GM21619 (cell line): ENCODE results near the gene CNOT8.
A peak's percentile ranks its signal among the peaks of the same experiment; 100 is the strongest.
"Not testable (repeated sequence)": the region's sequence is repeated elsewhere in the genome, so short reads cannot be mapped to it uniquely, and the experiment has no call there.

Source experiments
- ATAC-seq: cut with Tn5 transposase; IDR thresholded peaks from one replicate; pipeline ENCODE4 v1.9.1; 2021; ENCODE audit not compliant: unreplicated experiment

The CNOT8 gene

DNA sequence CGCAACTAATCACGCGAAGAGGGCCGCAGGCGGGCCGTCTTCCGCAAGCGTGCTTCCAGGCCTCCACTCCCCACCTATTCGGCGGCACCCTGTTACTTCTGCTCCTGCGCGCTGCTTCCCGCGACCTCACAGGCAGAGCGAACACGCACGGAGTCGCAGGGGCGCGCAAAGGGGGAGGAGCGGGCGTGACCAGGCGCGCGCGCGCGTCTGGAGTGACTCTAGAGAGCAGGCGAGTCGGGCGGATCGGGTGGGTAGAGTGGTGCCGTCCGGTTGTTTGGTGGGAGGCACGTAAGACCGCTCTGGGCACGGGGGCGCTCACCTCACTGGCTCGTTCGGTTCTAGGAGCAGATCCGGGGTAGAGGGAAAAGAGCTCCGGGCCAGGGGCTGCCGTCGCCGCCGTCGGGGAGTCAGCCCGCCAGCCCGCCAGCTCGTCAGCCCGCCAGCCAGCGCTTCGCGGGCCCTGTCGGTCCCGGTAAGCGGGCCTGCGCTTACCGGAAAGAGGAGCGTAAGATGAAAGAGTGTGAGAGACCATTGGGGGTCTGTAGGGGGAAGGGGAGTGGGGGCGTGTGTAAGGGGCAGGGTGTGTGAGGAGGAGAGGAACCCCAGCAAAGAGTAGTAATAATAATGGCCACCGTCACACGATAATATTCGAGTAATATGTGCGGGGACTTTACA, at the start of gene CNOT8:
TSS of gene CNOT8 (plus strand) at position 331 of the 675 bp plus-strand sequence. CDS start 4,652 bp downstream, outside the sequence.
- peak; percentile 68 for ATAC-seq

DNA sequence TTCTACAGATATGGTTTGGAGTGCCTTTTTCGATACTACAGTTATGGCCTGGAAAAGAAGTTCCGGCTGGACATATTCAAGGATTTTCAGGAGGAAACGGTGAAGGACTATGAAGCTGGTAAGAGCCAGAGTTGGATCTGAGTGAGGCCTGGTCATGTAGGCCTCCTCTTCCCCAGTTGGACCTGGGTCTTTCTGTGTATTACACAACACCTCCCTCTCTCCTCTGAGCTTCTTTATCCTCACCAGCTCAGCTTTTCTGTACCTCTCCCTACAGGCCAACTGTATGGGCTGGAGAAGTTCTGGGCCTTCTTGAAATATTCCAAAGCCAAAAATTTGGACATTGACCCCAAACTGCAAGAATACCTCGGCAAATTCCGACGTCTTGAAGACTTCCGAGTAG, 47.2 kb upstream of the CNOT8 start:
- ATAC-seq, result no peak

DNA sequence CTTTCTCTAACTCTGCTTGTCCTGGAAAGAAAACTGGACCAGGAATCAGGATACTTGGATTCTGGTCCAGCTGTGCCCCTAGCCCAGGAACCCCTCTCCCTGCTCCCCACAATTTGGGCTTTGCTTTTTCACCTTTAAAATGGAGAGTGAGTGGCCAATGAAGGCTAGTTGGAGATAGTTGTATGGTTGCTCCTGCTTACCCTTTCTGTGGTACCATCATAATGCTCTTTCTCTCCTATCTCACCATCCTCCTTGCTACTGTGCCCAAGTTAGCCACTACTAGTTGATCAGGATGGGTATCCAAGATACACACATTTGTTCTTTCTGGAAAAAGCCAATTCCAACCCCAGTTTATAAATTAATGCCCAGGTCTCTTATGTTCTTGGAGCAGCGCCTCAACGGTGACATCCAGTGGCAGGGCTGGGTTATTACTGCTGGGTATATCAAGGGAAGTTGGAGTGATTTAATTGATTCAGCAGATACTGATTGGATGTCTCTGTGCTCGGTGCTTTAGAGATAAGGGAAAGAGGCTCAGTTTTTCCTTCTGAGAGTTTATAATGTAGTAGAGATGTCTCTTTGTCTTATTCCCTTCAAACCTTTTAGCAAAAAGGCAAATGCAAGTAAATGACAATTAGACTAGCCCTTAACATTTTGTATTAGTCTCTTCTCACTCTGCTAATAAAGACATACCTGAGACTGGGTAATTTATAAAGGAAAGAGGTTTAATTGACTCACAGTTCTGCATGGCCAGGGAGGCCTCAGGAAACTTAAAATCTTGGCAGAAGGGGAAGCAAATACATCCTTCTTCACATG, 46.6 kb upstream of the CNOT8 start:
- ATAC-seq, result peak; percentile 66

DNA sequence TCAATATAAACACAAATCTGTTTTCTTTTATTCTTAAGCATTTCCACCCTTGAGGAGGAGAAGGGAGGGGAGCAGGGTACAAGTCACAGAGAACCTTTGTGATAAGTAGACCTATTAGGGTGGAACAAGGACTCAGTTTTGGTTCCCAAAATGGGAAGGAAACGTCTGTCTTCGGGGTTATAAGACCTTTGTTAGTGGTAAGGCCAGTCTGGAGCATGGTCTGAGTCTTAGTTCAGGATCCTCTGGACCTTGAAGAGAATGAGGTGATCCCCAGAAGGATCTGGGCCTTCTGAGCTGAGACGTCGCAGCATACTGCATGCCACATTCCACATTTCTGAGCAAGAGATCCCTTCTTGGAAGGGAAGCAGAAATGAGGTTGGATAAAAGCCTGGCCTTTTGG, 45.3 kb upstream of the CNOT8 start:
- no peak for ATAC-seq

DNA sequence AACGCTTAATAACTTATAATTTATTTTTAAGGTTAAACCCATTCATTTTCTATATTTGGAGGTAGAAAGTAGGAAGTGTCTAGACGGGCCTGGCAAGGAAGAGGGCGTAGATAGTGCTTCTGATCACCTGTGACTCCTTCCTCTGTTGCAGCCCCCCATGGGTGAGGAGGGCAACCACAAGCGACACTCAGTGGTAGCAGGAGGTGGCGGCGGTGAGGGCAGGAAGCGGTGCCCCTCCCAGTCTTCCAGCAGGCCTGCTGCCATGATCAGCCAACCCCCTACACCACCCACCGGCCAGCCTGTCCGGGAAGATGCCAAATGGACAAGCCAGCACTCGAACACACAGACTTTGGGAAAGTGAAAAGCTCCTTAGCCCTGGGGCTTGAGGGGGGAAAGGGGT, 44.7 kb upstream of the CNOT8 start:
- ATAC-seq, result no peak

DNA sequence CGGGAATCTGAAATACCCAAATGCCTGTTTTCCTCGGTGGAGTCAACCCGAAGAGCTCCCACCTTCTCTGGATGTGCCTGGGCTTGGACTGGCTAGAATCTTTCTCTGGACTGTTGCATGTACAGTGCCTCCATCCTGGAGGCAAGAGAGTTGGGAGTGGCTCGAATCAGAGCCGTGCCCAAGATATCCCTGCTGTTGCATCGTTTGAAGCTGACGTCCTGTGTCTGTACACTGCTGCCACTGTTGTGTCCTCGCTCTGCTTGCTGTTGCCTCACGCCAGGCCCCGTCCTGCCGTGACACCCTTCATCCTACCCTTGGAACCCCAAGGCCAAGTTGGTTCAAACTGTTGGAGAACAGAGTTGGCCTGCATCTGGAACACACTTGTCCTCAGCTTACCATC, 43.4 kb upstream of the CNOT8 start:
- no peak for ATAC-seq

DNA sequence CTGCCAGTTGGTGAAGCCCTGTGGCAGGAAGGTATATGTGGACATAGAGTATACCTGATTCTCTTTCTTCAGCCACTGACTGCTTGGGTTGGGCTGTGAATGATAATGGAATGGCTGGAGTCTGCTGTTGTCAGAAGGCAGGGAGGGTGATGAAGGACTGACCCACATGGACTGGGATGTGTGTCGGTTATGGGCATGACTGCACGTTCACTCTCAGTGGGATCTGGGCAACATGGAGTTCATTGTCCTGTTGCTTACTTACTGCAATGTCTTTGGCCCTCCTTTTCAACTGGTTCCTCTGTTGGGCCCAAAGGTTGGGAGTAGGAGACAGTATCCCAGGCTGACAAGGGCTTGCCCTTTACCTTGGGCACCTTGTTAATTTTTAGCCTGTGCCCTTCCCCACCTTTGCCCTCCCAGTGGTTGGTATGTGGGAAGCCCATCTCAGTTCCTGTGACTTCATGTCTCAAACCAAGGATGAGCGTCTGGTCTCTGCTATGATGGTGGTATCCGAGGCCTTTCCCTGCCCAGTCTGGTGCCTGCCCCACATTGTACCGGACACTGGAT, 42.7 kb upstream of the CNOT8 start:
- no peak for ATAC-seq

DNA sequence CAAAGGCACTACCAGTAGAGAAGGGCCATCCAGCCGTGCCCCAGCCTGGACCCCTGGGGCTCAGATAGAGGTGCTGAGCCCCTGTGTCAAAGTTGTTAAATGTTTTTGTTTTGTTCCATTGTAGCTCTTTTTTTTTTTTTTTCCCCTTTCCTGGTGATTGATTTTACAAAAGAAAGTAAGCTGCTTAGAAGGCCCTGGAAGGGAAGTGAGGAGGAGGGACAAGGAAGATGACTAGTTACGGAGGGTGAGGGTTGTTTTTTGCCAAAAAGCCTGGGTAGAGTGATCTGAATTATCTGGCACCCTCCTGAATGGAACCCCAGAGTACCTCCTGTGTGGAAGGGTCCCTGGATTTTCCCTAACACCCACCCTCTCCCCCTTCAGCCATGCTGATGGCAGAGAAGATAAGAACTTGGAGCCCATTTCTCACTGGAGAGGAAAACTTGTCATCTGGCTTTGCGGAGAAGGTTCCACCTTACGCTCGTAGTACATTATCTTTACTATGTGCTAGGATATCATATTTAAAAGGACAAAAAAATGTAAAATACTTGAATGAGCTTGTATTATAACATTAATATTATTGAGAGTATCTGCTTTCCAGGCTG, 41.4 kb upstream of the CNOT8 start:
- ATAC-seq, result no peak

DNA sequence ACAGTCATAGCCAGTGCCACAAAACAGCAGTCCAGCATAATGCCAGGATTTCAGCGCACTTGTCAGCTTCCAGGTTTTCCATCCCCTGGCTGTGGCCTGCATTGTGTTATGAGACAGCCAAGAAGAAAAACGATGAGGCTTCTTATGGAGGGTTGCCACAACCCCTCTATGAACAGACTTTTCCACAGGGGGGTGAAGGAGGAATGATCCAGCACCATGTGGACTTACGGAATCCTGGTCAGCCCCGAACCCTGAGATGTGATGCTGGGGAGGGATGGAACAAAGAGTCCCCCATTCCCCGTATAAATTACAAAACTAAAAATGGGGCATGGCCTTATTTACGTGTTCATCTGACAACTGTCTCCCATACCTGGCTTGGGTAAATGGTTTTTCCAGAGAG, 40.6 kb upstream of the CNOT8 start:
- no peak for ATAC-seq

DNA sequence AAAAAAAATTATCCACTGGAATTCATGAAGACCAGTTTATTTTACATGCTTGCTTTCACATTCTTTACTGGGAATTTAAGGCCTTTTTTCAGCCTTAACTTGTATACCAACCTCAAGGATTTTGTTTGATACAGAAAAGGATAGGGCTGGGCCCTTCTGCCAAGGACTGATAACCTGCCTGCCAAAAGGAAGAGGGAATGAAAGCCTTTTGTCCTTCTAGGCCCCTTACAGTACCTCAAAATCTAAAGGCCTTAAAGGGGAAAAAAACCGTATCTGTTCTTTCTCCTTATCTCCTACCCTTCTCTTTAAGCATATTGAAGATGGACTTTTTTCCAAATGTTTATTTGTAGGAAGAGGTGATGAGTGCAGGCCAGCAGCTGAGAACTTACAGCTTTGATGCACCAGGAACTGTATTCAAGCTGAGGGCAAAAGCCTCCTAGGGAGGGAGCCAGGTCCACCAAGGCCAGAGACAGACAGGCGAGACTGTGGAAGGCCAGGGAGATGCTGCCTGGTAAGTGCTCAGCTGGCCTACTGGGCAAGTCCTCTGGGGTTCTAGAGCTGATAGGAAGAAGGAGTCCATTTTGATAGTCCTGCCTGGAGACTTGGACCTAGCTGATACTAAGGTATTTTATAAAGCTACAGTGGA, 39.8 kb upstream of the CNOT8 start:
- ATAC-seq, result no peak

DNA sequence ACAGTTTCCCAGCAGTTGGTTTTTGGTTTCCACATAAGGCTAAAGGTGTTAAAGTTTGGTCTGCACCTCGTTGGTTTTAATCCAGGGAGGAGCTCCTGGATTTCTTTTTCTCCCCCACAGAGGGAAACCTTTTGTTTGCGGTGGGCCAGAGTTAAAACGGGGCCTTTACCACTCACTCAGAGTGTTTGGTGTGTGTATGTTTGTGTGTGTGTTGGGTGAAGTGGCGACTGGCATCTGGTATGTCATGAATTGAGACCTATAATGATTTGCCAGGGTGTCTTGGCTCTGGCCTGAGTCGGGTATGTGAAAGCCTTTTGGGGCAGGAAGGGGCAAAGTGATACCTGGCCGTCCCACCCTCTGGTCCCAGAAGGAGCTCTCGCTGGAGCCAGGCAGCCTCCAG, 38.9 kb upstream of the CNOT8 start:
- no peak for ATAC-seq

DNA sequence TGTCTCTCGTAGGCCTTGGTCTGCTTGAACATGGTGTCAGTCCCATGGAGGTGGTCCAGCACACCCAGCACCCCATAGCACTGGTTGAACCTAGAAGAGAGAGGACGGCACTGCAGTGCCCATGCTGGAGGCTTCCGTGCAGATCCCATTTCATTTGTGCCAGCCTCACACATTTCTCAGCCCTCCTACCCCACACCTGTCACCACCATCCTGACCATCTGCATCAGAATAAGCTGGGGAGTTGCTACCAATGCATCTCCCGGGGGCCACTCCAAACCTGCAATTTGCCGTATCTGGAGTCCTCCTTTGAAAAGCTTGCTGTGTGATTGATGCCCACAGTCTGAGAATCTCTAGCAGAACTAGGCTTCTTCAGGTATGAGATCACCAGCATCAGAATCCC, 38.0 kb upstream of the CNOT8 start:
- ATAC-seq, result no peak

DNA sequence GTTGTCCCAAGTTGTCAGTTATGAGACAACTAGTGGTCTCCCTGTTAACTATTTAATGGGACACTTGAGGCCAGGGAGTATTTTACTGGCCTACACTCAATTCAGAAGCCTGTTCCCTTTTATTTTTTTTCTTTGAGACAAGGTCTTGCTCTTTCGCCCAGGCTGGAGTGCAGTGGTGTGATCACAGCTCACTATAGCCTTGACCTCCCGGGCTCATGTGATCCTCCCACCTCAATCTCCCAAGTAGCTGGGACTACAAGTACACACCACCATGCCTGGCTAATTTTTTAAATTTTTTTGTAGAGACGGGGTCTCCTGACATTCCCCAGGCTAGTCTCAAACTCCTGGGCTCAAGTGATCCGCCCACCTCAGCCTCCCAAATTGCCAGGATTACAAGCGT, 35.5 kb upstream of the CNOT8 start:
- not testable (repeated sequence) for ATAC-seq

DNA sequence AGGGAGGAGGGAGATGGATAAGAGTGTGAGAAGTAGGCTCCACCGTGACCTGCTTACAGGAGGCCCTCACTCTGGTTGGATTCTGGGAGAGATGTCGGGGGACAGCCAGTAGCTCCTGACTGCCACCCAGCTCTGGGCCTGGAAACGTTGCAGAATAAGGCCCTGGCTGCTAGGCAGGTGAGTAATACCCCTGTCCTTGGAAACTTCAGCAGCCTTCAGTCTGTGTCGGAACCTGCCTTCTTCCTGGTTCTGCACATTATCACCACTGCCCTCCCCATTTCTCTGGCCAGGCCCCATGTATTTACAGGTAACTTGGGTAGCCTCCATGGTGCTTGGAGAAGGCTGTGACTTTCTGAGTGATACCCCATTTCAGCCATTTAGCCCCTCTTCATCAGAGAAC, 34.8 kb upstream of the CNOT8 start:
- ATAC-seq, result no peak

DNA sequence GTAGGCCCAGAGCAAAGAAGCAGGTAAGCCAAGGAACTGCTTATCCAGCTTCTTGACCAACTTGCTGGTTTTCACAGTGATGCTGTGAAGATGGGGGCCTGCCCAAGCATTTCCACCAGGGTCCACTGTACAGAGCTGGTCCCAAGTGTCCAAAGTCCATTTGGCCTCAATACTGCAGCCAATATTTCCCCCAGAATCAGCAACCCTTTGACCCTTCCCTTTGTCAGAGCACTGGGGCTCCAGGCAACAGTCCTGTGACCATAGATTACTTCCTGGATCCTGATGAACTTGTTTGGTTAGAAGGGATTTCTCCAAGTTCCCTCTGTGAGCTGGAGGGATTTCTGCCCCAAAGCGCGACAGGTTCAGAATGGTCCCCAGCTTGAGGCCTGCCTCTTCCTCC, 34.4 kb upstream of the CNOT8 start:
- ATAC-seq, result no peak

DNA sequence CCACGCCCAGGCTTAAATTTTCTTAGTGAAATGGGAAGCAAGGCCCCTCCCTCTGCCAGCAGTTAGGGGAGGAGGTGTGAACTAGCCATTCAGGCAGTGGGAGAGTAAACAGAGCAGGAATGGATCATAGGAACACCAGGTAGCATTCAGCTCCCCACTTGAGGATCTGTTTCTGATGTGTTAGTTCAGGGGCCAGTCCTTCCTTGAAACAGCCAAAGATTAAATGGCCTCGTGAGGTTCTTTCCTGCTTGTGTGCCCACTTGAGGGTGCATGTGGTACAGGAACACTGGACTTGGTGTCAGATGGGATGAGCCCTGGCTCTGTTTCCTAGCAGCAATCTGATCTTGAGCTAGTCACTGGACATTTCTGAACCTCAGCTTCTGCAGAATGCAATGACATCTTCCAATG, 29.2 kb upstream of the CNOT8 start:
- ATAC-seq, result no peak

DNA sequence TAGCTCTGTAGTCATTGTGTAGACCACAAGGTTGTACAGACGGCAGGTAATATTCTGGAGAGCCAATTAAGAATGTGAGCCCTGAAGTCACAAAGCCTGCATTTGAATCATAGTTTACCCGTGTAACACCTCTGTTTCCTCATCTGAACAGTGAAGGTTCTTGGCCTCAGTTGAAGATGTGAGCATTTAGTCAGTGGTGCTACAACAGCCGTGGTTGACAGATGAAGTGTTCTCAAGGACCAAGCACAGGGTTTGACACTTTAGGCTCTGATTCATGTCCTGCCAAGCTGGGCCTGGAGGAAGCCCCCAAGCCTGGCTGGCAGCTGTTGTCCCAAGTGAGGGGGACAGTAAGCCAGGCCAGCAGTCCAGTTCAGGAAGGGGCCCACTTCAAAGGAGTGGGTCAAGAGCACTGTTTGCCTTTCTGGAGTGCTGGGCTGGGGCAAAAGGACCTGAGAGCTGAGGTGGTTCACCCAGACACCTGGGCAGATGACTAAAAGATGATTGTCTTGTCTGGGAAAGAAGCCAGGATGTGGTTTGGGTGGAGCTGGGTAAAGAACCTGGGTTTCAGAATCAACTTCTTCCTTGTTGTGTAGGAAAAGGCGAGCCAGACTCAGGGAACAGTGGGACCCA, 28.7 kb upstream of the CNOT8 start:
- no peak for ATAC-seq

DNA sequence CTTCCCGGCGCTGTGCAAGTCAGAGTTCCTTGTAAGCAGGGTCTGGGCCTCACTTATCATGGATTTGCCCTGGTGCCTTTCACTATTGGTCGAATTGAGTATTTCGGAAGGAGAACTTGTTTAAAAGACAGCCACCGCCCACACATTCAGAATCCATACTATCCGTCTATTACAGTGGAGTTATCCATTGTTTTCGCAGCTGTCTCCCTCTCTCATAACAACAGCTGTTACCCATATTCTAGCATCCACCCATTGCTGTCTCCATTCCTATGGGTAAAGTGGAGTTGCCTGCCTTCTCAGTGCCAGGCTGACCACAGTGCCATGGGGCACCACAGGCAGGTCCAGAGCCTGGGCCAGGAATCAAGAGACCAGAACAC, 28.2 kb upstream of the CNOT8 start:
- no peak for ATAC-seq

DNA sequence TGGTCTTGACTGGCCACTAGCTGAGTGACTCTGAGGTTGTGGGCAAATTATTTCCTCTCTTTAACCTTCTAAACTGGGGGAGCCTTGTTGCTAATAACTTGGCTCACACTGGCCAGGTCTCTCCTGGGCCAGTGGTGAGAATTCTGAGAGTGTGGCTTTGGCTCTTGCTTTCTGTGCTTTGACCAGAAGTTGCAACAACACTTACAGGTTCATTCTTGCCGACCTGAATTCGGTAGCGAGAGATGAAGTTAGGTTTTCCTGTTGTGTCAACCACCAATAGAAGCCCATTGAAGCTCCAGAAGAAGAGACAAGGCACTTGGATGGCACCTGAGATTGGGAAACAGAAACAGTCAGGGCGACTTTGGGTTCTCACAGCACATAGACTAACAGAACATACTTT, 27.8 kb upstream of the CNOT8 start:
- no peak for ATAC-seq

DNA sequence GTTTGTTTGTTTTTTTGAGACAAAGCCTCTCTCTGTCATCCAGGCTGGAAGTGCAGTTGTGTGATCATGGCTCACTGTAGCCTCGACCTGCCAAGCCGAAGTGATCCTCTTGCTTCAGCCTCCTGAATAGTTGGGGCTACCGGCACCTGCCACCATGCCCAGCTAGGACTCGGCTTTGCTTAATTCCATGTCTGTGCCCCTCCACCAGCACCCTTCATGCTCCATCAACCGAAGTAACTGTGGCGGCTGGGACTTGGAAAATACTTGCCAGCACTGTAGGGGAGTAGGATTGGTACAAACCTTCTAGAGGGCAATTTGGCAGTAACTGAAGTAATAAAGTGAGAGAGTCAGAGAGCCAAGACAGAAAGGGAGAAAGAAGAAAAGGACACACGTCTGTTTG, 27.0 kb upstream of the CNOT8 start:
- no peak for ATAC-seq

DNA sequence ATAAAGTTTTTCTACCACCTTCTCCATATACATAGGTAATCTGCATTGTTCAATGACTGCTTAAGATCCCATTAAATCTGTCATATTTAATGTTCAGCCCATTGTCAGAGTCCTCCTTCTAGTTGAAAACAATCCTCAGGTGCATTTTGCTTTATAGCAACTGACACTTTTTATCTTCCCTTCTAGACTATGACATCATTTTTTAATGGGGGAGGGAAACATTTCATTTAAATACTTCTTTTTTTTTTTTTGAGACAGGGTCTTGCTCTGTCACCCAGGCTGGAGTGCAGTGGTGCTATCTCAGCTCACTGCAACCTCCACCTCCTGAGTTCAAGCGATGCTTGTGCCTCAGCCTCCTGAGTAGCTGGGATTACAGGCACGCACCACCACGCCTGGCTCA, 25.6 kb upstream of the CNOT8 start:
- ATAC-seq, result not testable (repeated sequence)
